GM21515 (cell line): Measurements from ENCODE around the gene CFAP57.
"Not testable (repeated sequence)": the region's sequence is repeated elsewhere in the genome, so short reads cannot be mapped to it uniquely, and the experiment has no call there.

Experiments
- ATAC-seq: cut with Tn5 transposase; IDR thresholded peaks from one replicate; pipeline ENCODE4 v1.9.1; 2021; ENCODE audit not compliant: unreplicated experiment

Gene CFAP57

DNA sequence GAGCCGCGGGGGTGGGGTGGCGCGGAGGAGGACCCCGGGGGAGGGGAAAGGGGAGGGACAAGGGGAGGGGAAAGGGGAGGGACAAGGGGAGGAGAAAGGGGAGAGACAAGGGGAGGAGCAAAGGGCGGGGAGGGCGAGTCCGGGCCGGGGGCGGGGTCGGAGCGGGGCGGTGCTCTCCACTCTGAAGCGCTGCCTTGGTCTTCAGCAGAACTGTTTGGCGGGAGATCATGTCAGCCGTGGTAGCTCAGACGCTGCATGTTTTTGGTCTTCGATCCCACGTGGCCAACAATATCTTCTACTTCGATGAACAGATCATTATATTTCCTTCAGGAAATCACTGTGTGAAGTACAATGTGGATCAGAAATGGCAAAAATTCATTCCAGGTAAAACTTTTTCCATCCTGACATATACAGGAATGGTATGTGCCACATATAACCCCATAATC, 420 bp downstream of the CFAP57 start:
- peak; percentile 50 for ATAC-seq

DNA sequence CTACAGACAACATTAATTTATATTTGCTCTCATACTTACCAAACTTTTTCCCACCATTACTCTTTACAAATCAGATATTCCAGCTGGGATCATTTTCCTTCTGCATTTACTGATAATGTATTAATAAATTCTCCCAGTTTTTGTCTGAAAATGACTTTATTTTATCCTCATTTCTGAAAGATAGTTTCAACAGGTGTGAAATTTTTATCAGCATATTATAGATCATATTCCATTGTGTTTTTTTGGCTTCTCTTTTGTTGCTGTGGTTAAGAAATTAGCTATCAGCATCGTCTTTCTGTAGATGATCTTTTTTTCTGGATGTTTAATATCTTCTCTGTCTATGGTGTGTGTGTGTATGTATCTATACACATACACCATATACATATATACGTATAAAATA, 2.7 kb downstream of the CFAP57 start:
- no peak for ATAC-seq

GRCh38 chr1:43177691-43178090, 5.6 kb downstream of the CFAP57 start:
- ATAC-seq: no peak

DNA sequence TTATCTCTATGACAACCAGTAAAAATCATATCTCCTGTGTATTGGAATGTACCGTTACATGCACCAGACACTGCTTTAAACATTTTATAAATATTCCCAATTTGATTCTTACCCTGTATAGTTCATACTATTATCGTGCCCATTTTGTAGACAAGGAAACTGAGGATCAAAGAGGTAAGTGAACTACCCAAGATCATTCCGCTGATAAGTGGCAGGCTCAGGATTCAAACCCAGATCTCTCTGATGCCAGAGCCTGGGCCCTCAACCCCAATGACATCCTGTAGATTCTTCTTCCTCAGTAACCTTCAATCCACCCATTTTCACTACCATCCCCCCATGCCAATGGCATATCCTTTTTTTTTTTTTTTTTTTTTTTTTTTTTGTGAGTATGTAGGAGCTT, 12.3 kb downstream of the CFAP57 start:
- no peak for ATAC-seq

GRCh38 chr1:43184995-43185394, 12.9 kb downstream of the CFAP57 start:
- no peak for ATAC-seq

GRCh38 chr1:43188106-43188505, 16.0 kb downstream of the CFAP57 start:
- no peak for ATAC-seq

- ATAC-seq: no peak
Measured at GRCh38 chr1:43194509-43194908, 22.4 kb downstream of the CFAP57 start.

GRCh38 chr1:43197343-43198127, 25.4 kb downstream of the CFAP57 start:
- no peak for ATAC-seq

- peak; percentile 62 for ATAC-seq
Measured at GRCh38 chr1:43199093-43199726, 27.1 kb downstream of the CFAP57 start.

DNA sequence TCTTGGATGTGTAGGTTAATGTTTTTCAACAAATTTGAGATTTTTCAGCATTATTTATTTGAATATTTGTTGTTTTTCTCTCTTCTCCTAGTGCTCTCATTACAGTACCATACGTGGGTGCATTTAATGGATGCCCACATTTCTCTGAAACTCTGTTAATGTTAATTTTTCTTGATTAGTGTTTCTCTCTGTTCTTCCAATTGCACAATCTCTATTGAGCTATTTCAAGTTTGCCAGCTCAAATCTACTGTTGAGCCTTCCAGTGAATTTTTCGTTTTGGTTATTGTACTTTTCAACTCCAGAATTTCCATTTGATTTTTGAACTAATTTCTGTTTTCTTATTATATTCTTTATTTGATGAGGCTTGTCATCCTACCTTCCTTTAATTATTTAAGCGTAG, 31.7 kb downstream of the CFAP57 start:
- no peak for ATAC-seq

- ATAC-seq: no peak
Measured at GRCh38 chr1:43204394-43204793, 32.3 kb downstream of the CFAP57 start.

- no peak for ATAC-seq
Measured at GRCh38 chr1:43205671-43206070, 33.5 kb downstream of the CFAP57 start.

- ATAC-seq: no peak
Measured at GRCh38 chr1:43206600-43207228, 34.6 kb downstream of the CFAP57 start.

GRCh38 chr1:43207229-43207853, 35.2 kb downstream of the CFAP57 start:
- no peak for ATAC-seq

GRCh38 chr1:43208277-43208676, 36.1 kb downstream of the CFAP57 start:
- not testable (repeated sequence) for ATAC-seq

GRCh38 chr1:43214501-43215444, 42.6 kb downstream of the CFAP57 start:
- ATAC-seq: no peak

GRCh38 chr1:43217747-43218146, 45.6 kb downstream of the CFAP57 start:
- ATAC-seq: no peak

DNA sequence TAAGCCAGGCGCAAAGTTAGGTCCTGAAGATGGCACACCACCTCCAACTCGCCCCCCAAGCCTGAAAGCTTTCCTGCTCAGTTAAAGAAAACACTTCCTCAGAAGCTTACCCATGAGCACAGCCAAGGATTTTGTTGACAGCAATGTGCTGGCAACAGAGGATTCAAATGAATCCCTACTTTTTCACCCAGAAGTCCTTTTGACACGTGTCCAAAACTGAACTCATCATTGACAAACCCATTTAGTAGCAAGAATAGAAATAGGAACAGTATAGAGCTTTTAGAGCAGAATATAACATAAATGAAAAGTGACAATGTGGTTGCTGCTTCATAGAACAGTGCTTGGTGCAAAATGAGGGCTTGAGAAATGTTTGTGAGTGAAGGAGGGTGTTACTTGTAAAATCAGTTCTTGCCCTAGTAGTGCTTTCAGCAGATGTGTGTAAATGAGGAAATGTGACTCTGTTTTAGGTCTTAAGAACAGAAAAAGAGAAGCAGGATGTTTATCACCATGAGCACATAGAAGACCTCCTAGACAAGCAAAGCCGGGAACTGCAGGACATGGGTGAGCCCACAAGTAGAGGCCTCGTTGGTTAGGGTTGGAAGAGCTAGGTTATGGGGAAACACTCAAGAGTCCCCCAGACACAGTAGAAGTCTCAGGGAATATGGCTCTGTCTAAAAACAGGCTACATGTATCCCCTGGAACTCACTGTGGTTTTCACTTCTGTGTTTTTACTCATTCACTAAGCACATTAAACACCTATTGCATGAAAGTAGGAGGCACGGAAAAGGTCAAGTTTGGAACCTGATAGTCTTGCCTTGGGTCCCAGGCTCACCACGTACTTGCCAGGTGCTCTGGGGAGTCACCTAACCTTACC, 49.0 kb downstream of the CFAP57 start:
- ATAC-seq: peak; percentile 73

DNA sequence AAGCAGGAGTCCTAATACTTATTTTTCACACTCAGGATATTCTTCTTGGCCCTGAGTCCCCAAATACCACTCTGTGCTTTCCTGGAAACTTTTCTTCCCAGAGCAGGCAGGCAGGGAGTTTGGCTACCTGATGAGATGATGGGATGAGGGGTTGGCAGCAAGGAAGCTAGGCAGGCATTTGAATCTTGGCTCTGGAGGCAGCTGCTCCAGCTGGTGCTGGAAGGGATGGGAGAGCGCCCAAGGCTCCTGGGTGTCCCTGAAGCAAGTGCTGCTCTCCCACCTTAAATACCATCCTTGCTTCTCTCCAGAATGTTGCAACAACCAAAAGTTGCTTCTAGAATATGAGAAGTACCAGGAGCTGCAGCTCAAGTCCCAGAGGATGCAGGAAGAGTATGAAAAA, 49.7 kb downstream of the CFAP57 start:
- ATAC-seq: no peak

GRCh38 chr1:43222879-43223278, 50.7 kb downstream of the CFAP57 start:
- no peak for ATAC-seq
